ENCODE data around the gene SCNN1G. TPM values are rescaled to one million over a fixed set of nuclear protein-coding genes. Genes with fewer than 3 reads are reported as not detected.
A peak's percentile ranks its signal among the peaks of the same experiment; 100 is the strongest.

Gene SCNN1G
- total and polyA plus RNA-seq, 9 of the 15 experiments (the other 6 are each of a cell fraction or from before 2014, with no cell fraction given): not detected

DNA sequence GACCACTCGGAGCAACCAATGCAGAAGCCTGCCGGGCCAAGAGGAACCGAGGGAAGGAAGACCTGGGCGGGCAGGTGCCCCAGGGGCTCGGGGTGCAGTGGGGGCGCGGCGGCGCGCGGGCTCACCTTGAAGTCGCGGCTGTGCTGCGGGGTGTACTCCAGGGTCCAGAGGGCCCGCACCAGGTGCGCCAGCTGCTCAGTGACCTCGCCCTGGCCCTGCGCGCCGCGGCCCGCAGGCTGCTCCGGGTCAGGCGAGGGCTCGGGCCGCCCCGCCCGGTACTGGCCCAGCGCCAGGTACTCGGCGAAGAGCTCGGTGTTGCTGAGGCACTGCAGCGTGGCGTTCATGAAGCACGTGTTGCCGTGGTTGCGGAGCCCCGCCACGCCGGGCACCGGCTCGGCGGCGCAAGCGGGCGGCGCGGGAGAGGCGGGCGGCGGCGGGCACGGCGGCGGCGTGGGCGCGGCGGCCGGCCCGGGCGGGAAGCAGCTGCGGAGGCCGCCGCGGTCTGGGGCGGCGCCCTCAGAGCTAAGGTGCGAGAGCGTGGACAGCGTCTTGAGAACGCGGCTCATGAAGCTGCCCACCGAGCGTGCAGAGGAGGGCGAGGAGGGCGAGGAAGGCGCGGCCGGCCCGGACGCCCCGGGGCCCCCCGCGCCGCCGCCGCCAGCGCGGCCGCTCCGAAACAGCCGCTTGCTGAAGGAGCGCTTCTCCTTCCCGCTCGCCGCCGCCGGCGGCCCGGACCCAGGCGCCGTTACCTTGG lies 33.9 kb upstream of the SCNN1G start (continued):
- TF ChIP-seq, protein P1, sequence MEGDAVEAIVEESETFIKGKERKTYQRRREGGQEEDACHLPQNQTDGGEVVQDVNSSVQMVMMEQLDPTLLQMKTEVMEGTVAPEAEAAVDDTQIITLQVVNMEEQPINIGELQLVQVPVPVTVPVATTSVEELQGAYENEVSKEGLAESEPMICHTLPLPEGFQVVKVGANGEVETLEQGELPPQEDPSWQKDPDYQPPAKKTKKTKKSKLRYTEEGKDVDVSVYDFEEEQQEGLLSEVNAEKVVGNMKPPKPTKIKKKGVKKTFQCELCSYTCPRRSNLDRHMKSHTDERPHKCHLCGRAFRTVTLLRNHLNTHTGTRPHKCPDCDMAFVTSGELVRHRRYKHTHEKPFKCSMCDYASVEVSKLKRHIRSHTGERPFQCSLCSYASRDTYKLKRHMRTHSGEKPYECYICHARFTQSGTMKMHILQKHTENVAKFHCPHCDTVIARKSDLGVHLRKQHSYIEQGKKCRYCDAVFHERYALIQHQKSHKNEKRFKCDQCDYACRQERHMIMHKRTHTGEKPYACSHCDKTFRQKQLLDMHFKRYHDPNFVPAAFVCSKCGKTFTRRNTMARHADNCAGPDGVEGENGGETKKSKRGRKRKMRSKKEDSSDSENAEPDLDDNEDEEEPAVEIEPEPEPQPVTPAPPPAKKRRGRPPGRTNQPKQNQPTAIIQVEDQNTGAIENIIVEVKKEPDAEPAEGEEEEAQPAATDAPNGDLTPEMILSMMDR (IDR thresholded peaks at IDR 0.05 in 2 of 3, conservative IDR thresholded peaks at IDR 0.05 in 1 of 3; ENCODE audit: insufficient read depth in 2 of 3, low read depth in 1 of 3, low read length in 3 of 3): no peak
- TF ChIP-seq, protein P2, sequence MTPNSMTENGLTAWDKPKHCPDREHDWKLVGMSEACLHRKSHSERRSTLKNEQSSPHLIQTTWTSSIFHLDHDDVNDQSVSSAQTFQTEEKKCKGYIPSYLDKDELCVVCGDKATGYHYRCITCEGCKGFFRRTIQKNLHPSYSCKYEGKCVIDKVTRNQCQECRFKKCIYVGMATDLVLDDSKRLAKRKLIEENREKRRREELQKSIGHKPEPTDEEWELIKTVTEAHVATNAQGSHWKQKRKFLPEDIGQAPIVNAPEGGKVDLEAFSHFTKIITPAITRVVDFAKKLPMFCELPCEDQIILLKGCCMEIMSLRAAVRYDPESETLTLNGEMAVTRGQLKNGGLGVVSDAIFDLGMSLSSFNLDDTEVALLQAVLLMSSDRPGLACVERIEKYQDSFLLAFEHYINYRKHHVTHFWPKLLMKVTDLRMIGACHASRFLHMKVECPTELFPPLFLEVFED (CRISPR knock-in tag; conservative IDR thresholded peaks at IDR 0.05): no peak
- TF ChIP-seq SMARCE1 (IDR thresholded peaks at IDR 0.05): no peak
- no peak for TF ChIP-seq TCFL5 (CRISPR knock-in tag; conservative IDR thresholded peaks at IDR 0.05)
- TF ChIP-seq, protein P3, sequence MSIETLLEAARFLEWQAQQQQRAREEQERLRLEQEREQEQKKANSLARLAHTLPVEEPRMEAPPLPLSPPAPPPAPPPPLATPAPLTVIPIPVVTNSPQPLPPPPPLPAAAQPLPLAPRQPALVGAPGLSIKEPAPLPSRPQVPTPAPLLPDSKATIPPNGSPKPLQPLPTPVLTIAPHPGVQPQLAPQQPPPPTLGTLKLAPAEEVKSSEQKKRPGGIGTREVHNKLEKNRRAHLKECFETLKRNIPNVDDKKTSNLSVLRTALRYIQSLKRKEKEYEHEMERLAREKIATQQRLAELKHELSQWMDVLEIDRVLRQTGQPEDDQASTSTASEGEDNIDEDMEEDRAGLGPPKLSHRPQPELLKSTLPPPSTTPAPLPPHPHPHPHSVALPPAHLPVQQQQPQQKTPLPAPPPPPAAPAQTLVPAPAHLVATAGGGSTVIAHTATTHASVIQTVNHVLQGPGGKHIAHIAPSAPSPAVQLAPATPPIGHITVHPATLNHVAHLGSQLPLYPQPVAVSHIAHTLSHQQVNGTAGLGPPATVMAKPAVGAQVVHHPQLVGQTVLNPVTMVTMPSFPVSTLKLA (conservative IDR thresholded peaks at IDR 0.05): peak; percentile 13 to 49; a peak in 2 of 4 replicates
- TF ChIP-seq, protein P4, sequence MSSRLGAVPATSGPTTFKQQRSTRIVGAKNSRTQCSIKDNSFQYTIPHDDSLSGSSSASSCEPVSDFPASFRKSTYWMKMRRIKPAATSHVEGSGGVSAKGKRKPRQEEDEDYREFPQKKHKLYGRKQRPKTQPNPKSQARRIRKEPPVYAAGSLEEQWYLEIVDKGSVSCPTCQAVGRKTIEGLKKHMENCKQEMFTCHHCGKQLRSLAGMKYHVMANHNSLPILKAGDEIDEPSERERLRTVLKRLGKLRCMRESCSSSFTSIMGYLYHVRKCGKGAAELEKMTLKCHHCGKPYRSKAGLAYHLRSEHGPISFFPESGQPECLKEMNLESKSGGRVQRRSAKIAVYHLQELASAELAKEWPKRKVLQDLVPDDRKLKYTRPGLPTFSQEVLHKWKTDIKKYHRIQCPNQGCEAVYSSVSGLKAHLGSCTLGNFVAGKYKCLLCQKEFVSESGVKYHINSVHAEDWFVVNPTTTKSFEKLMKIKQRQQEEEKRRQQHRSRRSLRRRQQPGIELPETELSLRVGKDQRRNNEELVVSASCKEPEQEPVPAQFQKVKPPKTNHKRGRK (tag; IDR thresholded peaks at IDR 0.05): no peak
- TF ChIP-seq PHTF2 (CRISPR knock-in tag; IDR thresholded peaks at IDR 0.05): no peak
- TF ChIP-seq, protein P5, sequence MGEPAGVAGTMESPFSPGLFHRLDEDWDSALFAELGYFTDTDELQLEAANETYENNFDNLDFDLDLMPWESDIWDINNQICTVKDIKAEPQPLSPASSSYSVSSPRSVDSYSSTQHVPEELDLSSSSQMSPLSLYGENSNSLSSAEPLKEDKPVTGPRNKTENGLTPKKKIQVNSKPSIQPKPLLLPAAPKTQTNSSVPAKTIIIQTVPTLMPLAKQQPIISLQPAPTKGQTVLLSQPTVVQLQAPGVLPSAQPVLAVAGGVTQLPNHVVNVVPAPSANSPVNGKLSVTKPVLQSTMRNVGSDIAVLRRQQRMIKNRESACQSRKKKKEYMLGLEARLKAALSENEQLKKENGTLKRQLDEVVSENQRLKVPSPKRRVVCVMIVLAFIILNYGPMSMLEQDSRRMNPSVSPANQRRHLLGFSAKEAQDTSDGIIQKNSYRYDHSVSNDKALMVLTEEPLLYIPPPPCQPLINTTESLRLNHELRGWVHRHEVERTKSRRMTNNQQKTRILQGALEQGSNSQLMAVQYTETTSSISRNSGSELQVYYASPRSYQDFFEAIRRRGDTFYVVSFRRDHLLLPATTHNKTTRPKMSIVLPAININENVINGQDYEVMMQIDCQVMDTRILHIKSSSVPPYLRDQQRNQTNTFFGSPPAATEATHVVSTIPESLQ (CRISPR knock-in tag; IDR thresholded peaks at IDR 0.05): no peak
- TF ChIP-seq MTA3 (IDR thresholded peaks at IDR 0.05; ENCODE audit: borderline replicate concordance): no peak
- TF ChIP-seq HNRNPUL1 (IDR thresholded peaks at IDR 0.05; ENCODE audit: low read length): no peak
- TF ChIP-seq ZNF695 (CRISPR knock-in tag; IDR thresholded peaks at IDR 0.05): no peak
- no peak for TF ChIP-seq EZH2 (IDR thresholded peaks at IDR 0.05; ENCODE audit: borderline replicate concordance, low read depth, low read length)
- no peak for TF ChIP-seq TFAM (CRISPR knock-in tag; conservative IDR thresholded peaks at IDR 0.05)
- no peak for TF ChIP-seq POLR2B (IDR thresholded peaks at IDR 0.05; ENCODE audit: low read depth, partially characterized antibody)
- TF ChIP-seq, protein P6, sequence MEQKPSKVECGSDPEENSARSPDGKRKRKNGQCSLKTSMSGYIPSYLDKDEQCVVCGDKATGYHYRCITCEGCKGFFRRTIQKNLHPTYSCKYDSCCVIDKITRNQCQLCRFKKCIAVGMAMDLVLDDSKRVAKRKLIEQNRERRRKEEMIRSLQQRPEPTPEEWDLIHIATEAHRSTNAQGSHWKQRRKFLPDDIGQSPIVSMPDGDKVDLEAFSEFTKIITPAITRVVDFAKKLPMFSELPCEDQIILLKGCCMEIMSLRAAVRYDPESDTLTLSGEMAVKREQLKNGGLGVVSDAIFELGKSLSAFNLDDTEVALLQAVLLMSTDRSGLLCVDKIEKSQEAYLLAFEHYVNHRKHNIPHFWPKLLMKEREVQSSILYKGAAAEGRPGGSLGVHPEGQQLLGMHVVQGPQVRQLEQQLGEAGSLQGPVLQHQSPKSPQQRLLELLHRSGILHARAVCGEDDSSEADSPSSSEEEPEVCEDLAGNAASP (IDR thresholded peaks at IDR 0.05): no peak
- no peak for TF ChIP-seq ZNF121 (CRISPR knock-in tag; conservative IDR thresholded peaks at IDR 0.05)
